Endothelial cell (in vitro differentiated cells): ENCODE results near the gene KRTDAP. TPM values are rescaled to one million over a fixed set of nuclear protein-coding genes. Genes with fewer than 3 reads are reported as not detected.

Experiments
- DNase-seq: peaks from one replicate; pipeline ENCODE4 v3.0.0; 2021; ENCODE audit warnings: low spot score
- H3K27ac Mint-ChIP-seq: one replicate; pipeline ENCODE4 v1.8.0; 2021; ENCODE audit warnings: mixed read lengths, inconsistent platforms; ENCODE audit not compliant: unreplicated experiment
- H3K27me3 Mint-ChIP-seq: one replicate; pipeline ENCODE4 v1.8.0; 2021; ENCODE audit warnings: mild to moderate bottlenecking, moderate library complexity, mixed read lengths, inconsistent platforms; ENCODE audit not compliant: unreplicated experiment
- H3K36me3 Mint-ChIP-seq: one replicate; pipeline ENCODE4 v1.8.0; 2021; ENCODE audit warnings: mild to moderate bottlenecking, low read depth, mixed read lengths, inconsistent platforms; ENCODE audit not compliant: unreplicated experiment
- H3K4me1 Mint-ChIP-seq: one replicate; pipeline ENCODE4 v1.8.0; 2021; ENCODE audit warnings: mild to moderate bottlenecking, mixed read lengths, inconsistent platforms; ENCODE audit not compliant: unreplicated experiment
- H3K4me3 Mint-ChIP-seq: one replicate; pipeline ENCODE4 v1.8.0; 2021; ENCODE audit warnings: mild to moderate bottlenecking, mixed read lengths, inconsistent platforms; ENCODE audit not compliant: unreplicated experiment
- H3K9me3 Mint-ChIP-seq: one replicate; pipeline ENCODE4 v1.8.0; 2021; ENCODE audit warnings: mixed read lengths, inconsistent platforms; ENCODE audit not compliant: unreplicated experiment
- CTCF ChIP-seq: fragments of 200-600 bp; sonication (generic); IDR thresholded peaks from one replicate; pipeline ENCODE4 v1.5.0; 2021; ENCODE audit warnings: antibody characterized with exemption; ENCODE audit not compliant: unreplicated experiment
- total RNA-seq: library from RNA; stranded (reverse); fragmentation: NEBNext Ultra II Directional; extraction: Animal tissue kit (Norgen Biotek cat#: 25700); gene quantifications from one replicate; pipeline ENCODE4 v1.2.1, GENCODE V29; 2021; ENCODE audit not compliant: unreplicated experiment

Gene KRTDAP
- total RNA-seq, 1 donor from 2014 or later = not detected

DNA sequence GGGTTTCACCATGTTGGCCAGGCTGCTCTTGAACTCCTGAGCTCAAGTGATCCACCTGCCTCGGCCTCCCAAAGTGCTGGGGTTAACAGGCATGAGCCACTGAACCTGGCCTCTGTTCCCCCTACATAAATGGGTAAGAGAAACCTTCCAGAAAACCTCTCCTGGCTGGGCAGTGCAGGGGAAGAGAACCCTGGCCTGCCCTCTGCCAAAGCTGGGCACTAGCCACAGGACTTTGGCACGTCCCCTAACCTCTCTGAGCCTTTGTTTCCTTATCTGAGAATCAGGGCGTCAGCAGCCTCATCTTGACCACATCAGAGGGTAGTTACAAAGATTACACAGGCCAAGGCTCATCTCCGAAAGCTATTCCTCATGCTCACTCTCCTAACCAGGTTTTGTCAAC lies 35.6 kb upstream of the KRTDAP start:
- Mint-ChIP-seq H3K27ac (no peak overlapping the region), H3K9me3 (no peaks in the 10 kb centered on the region), H3K27me3 (peaks cover 16% of the 10 kb centered on the region), H3K36me3 (peaks cover 7% of the 10 kb centered on the region), H3K4me3 (no peak overlapping the region), H3K4me1 (no peaks in the 10 kb centered on the region)
- TF ChIP-seq CTCF = no peak
- DNase-seq = no peak

DNA sequence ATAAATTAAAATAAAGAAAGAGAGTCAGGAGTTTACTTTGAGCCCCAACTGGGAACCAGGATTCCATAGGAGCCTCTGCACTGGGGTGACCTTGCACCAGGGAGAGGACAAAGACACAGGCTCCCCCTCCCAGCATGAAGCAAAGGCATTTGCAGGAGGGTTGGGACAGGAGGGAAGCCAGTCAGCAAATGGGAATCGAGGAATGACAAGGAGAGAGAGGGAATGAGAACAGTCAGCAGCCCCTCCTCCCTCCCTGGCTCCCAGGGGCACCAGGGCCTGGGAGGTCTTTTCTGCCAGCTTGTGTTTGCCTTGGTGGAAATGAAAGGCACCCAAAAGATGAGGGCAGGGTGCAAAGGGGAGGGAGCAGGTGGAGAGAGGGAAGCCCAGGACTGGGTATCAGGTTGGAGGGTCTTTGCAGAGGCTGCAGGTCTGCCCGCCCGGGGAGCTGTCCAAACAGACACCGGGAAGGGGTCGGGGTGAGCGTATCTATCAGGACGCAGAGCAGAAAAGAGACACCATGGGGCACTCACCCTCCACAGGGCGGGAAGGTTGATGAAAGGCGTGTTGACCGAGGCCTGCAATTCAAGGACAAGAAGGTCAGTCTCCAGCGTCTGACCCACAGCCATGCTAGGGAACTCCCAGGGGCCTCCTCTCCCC lies 34.0 kb upstream of the KRTDAP start:
- no peak for DNase-seq
- Mint-ChIP-seq H3K27me3 (peaks cover 19% of the 10 kb centered on the region), H3K36me3 (peaks cover 7% of the 10 kb centered on the region), H3K27ac (no peak overlapping the region), H3K4me3 (no peak overlapping the region), H3K4me1 (no peaks in the 10 kb centered on the region), H3K9me3 (no peaks in the 10 kb centered on the region)
- no peak for TF ChIP-seq CTCF

DNA sequence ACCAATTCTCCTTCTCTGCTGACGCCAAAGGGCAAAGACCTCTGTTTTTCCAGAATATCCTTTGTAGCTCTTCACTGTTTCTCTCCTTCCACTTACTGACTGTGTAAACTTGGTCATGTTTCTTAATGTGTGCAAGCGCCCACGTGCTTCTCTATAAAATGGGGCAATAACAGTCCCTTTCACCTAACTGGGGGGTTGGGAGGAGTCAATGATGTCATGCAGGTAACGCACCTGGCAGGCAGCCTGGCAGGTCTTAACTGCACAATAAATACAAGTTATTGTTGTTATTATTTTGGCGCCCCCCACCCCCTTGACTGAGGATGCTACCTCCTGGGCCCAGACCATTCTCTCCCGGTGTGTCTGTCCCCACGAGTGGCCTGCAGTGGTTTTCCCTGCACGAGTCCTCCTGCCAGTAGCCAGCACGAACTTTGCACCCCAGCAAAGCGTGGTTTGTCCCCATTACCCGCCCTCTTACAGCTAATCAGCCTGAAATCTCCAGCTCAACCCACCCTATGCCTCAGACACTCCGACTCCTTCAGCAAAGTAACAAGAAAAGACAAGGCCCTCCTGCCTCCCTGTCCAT lies 32.6 kb upstream of the KRTDAP start:
- no peak overlapping the region for H3K27ac Mint-ChIP-seq
- no peaks in the 10 kb centered on the region for H3K9me3 Mint-ChIP-seq
- peaks cover 3% of the 10 kb centered on the region for H3K36me3 Mint-ChIP-seq
- H3K4me3 Mint-ChIP-seq = no peak overlapping the region
- no peaks in the 10 kb centered on the region for H3K4me1 Mint-ChIP-seq
- TF ChIP-seq CTCF = no peak
- peaks cover 23% of the 10 kb centered on the region for H3K27me3 Mint-ChIP-seq
- DNase-seq = no peak

DNA sequence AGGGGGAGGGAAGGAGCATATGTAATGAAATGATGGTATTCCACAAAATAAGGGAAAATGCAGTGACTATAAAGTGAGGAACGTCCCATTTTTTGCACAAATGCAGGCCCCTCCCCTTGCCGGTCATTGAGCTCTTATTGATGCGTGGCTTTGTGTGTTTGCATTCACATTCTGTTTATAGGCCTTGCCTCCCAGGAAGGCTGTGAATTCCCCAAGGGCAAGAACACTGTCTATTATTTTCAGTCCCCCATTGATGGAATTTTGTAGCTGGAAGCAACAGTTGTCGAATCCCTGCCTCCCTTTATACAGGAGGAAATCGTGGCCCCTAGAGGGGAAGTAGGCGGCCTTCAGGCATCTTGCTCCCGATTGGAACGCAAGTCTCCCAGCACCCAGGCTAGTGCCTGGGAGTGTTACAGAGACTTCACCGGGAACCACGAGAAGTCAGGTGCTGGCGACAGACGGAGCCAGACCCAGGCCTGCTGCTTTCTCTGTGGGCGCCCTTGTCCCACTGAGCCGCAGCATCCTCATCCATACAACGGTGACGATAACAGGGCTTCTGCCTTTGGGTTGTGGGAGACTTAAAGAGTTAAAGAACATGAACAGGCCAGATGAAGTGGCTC lies 31.0 kb upstream of the KRTDAP start:
- H3K4me1 Mint-ChIP-seq = no peaks in the 10 kb centered on the region
- H3K27ac Mint-ChIP-seq = no peak overlapping the region
- no peak for TF ChIP-seq CTCF
- H3K27me3 Mint-ChIP-seq = peaks cover 18% of the 10 kb centered on the region
- H3K4me3 Mint-ChIP-seq = no peak overlapping the region
- H3K36me3 Mint-ChIP-seq = no peaks in the 10 kb centered on the region
- no peaks in the 10 kb centered on the region for H3K9me3 Mint-ChIP-seq
- no peak for DNase-seq

- H3K4me1 Mint-ChIP-seq = no peaks in the 10 kb centered on the region
- H3K27ac Mint-ChIP-seq = no peak overlapping the region
Measured at GRCh38 chr19:35519291-35519690, 29.0 kb upstream of the KRTDAP start.

More at GRCh38 chr19:35519291-35519690, 29.0 kb upstream of the KRTDAP start:
- H3K27me3 Mint-ChIP-seq = peaks cover 17% of the 10 kb centered on the region
- TF ChIP-seq CTCF = no peak
- no peaks in the 10 kb centered on the region for H3K9me3 Mint-ChIP-seq
- no peak overlapping the region for H3K4me3 Mint-ChIP-seq
- no peak for DNase-seq
- no peaks in the 10 kb centered on the region for H3K36me3 Mint-ChIP-seq
